H9 (cell line): ENCODE results near the gene ULK4. TPM values are rescaled to one million over a fixed set of nuclear protein-coding genes. Genes with fewer than 3 reads are reported as not detected.

Source experiments
- DNase-seq: peaks from one replicate; pipeline ENCODE4 v3.0.0-alpha.2; 2017
- H2AFZ ChIP-seq: one replicate; pipeline ENCODE4 v1.6.1; 2013; ENCODE audit warnings: mild to moderate bottlenecking, low read length, control low read depth, moderate library complexity
- H2AK5ac ChIP-seq: 2 replicates; pipeline ENCODE4 v1.6.1; 2013; ENCODE audit warnings: low read length, control low read depth, mixed read lengths; ENCODE audit not compliant: insufficient read length
- H2BK120ac ChIP-seq: one replicate; pipeline ENCODE4 v1.6.1; 2013; ENCODE audit warnings: low read depth, mild to moderate bottlenecking, low read length, control low read depth, inconsistent platforms; ENCODE audit not compliant: poor library complexity, severe bottlenecking
- H2BK12ac ChIP-seq: 2 replicates; pipeline ENCODE4 v1.6.1; 2013; ENCODE audit warnings: low read length, control low read depth, mixed read lengths, low read depth; ENCODE audit not compliant: insufficient read length
- H2BK15ac ChIP-seq: 2 replicates; pipeline ENCODE4 v1.6.1; 2013; ENCODE audit warnings: low read depth, low read length, control low read depth
- H2BK20ac ChIP-seq: one replicate; pipeline ENCODE4 v1.6.1; 2013; ENCODE audit warnings: low read depth, mild to moderate bottlenecking, low read length, control low read depth, inconsistent platforms; ENCODE audit not compliant: poor library complexity, severe bottlenecking
- H2BK5ac ChIP-seq: 2 replicates; pipeline ENCODE4 v1.6.1; 2013; ENCODE audit warnings: low read length, control low read depth, mixed read lengths; ENCODE audit not compliant: insufficient read length
- H3K14ac ChIP-seq: 2 replicates; pipeline ENCODE4 v1.6.1; 2013; ENCODE audit warnings: low read length, control low read depth; ENCODE audit not compliant: insufficient read depth
- H3K18ac ChIP-seq: 2 replicates; pipeline ENCODE4 v1.6.1; 2013; ENCODE audit warnings: low read depth, mild to moderate bottlenecking, mixed read lengths, low read length, control low read depth; ENCODE audit not compliant: insufficient read length
- H3K23ac ChIP-seq: 2 replicates; pipeline ENCODE4 v1.6.1; 2013; ENCODE audit warnings: low read length, control low read depth, mixed read lengths, low read depth; ENCODE audit not compliant: insufficient read length
- H3K23me2 ChIP-seq: 2 replicates; pipeline ENCODE4 v1.6.1; 2013; ENCODE audit warnings: low read depth, mild to moderate bottlenecking, mixed read lengths, low read length, control low read depth; ENCODE audit not compliant: insufficient read length, poor library complexity, severe bottlenecking
- H3K27ac ChIP-seq: 2 replicates; pipeline ENCODE4 v1.5.1; 2013; ENCODE audit warnings: low read length, control low read depth, mixed read lengths, low read depth; ENCODE audit not compliant: insufficient read length
- H3K27me3 ChIP-seq: 2 replicates; pipeline ENCODE4 v1.6.1; 2013; ENCODE audit warnings: low read length, control low read depth, inconsistent platforms; ENCODE audit not compliant: insufficient read depth
- H3K4ac ChIP-seq: 2 replicates; pipeline ENCODE4 v1.6.1; 2013; ENCODE audit warnings: low read depth, mild to moderate bottlenecking, control low read depth, inconsistent platforms, low read length, moderate library complexity
- H3K4me1 ChIP-seq: 2 replicates; pipeline ENCODE4 v1.6.1; 2013; ENCODE audit warnings: low read length, control low read depth, inconsistent platforms; ENCODE audit not compliant: insufficient read depth
- H3K4me2 ChIP-seq: 2 replicates; pipeline ENCODE4 v1.6.1; 2013; ENCODE audit warnings: low read length, control low read depth, mixed read lengths; ENCODE audit not compliant: insufficient read length, insufficient read depth
- H3K56ac ChIP-seq: 2 replicates; pipeline ENCODE4 v1.6.1; 2013; ENCODE audit warnings: low read depth, mild to moderate bottlenecking, mixed read lengths, low read length, control low read depth; ENCODE audit not compliant: insufficient read length
- H3K79me1 ChIP-seq: 2 replicates; pipeline ENCODE4 v1.6.1; 2013; ENCODE audit warnings: low read depth, mild to moderate bottlenecking, moderate library complexity, low read length, control low read depth, inconsistent platforms; ENCODE audit not compliant: insufficient read depth, poor library complexity, severe bottlenecking
- H3K79me2 ChIP-seq: 2 replicates; pipeline ENCODE4 v1.6.1; 2013; ENCODE audit warnings: low read length, control low read depth, inconsistent platforms; ENCODE audit not compliant: insufficient read depth
- H3K9ac ChIP-seq: 2 replicates; pipeline ENCODE4 v1.6.1; 2013; ENCODE audit warnings: low read length, control low read depth, mixed read lengths; ENCODE audit not compliant: insufficient read length; ENCODE audit errors: extremely low read depth
- H3K9me3 ChIP-seq: one replicate; pipeline ENCODE4 v1.6.1; 2013; ENCODE audit warnings: low read depth, low read length, inconsistent platforms; ENCODE audit not compliant: control insufficient read depth
- H3T11ph ChIP-seq: one replicate; pipeline ENCODE4 v1.6.1; 2013; ENCODE audit warnings: mild to moderate bottlenecking, low read length, control low read depth, inconsistent platforms
- H4K20me1 ChIP-seq: one replicate; pipeline ENCODE4 v1.6.1; 2013; ENCODE audit not compliant: control insufficient read depth, insufficient read length, insufficient read depth
- H4K5ac ChIP-seq: 2 replicates; pipeline ENCODE4 v1.6.1; 2013; ENCODE audit warnings: low read depth, mild to moderate bottlenecking, mixed read lengths, low read length, control low read depth; ENCODE audit not compliant: insufficient read length
- H4K8ac ChIP-seq: replicated peaks from 2 replicates; pipeline ENCODE4 v1.6.1; 2013; ENCODE audit warnings: low read length, control low read depth, mixed read lengths, low read depth; ENCODE audit not compliant: insufficient read length
- H4K91ac ChIP-seq: 2 replicates; pipeline ENCODE4 v1.6.1; 2013; ENCODE audit warnings: low read depth, mild to moderate bottlenecking, moderate library complexity, mixed read lengths, low read length, control low read depth; ENCODE audit not compliant: insufficient read length
- H3K27ac Mint-ChIP-seq, 3 experiments: 2 replicates in 2 of 3; 3 replicates in 1 of 3; pipeline ENCODE4 v1.8.0; 2020 to 2021; ENCODE audit warnings: mixed read lengths in 3 of 3, mild to moderate bottlenecking in 1 of 3, moderate library complexity in 1 of 3
- H3K27me3 Mint-ChIP-seq: 2 replicates; pipeline ENCODE4 v1.8.0; 2021; ENCODE audit warnings: low read depth, mild to moderate bottlenecking, moderate library complexity, mixed read lengths
- H3K36me3 Mint-ChIP-seq, 3 experiments: 2 replicates in 2 of 3; 3 replicates in 1 of 3; pipeline ENCODE4 v1.8.0; 2020 to 2021; ENCODE audit warnings: low read depth in 3 of 3, mixed read lengths in 3 of 3; ENCODE audit not compliant: insufficient read depth in 1 of 3
- H3K4me1 Mint-ChIP-seq, 2 experiments: 2 replicates each; pipeline ENCODE4 v1.8.0; 2020; ENCODE audit warnings: mixed read lengths in 2 of 2
- H3K4me3 Mint-ChIP-seq, 2 experiments: 2 replicates in 1 of 2; 3 replicates in 1 of 2; pipeline ENCODE4 v1.8.0; 2020 to 2021; ENCODE audit warnings: mild to moderate bottlenecking in 2 of 2, mixed read lengths in 2 of 2, moderate library complexity in 1 of 2
- H3K9me3 Mint-ChIP-seq, 2 experiments: 2 replicates in 1 of 2; 3 replicates in 1 of 2; pipeline ENCODE4 v1.8.0; 2020; ENCODE audit warnings: mild to moderate bottlenecking in 2 of 2, mixed read lengths in 2 of 2, moderate library complexity in 1 of 2
- CTCF ChIP-seq: fragments of 200-600 bp; sonication (generic); conservative IDR thresholded peaks from 3 replicates; pipeline ENCODE4 v1.8.0; 2021; ENCODE audit warnings: antibody characterized with exemption, mild to moderate bottlenecking
- WGBS: extraction: QIAGEN DNeasy Blood & Tissue Kit; methylation state at CpG from one replicate; pipeline ENCODE4 v1.1.7; 2013; ENCODE audit warnings: missing lambda C conversion rate, low lambda C conversion rate, mixed read lengths; ENCODE audit not compliant: insufficient read length; ENCODE audit errors: extremely low coverage; 5-methylcytosine and 5-hydroxymethylcytosine counted together
- total RNA-seq: library from RNA; stranded (reverse); gene quantifications from 2 replicates; pipeline ENCODE4 v1.2.1, GENCODE V29; 2021

The ULK4 gene
- total RNA-seq, 1 experiment from 2014 or later = 12.9 TPM

GRCh38 chr3:41975416-41976103, 13.7 kb upstream of the ULK4 start:
- Mint-ChIP-seq H3K36me3 (no peaks in the 10 kb centered on the region), H3K9me3 (no peaks in the 10 kb centered on the region), H3K4me3 (no peak overlapping the region), H3K4me1 (peaks cover 4 to 5% of the 10 kb centered on the region in 2 experiments), H3K27ac (no peak overlapping the region), H3K27me3 (no peaks in the 10 kb centered on the region)
- no peak overlapping the region for H2BK15ac ChIP-seq
- H2AK5ac ChIP-seq = no peak overlapping the region
- no peak overlapping the region for H2AFZ ChIP-seq
- H3K4ac ChIP-seq = no peak overlapping the region
- no peak overlapping the region for H2BK5ac ChIP-seq
- no peak overlapping the region for H4K5ac ChIP-seq
- H3K9me3 ChIP-seq = no peaks in the 10 kb centered on the region
- H3K79me1 ChIP-seq = no peaks in the 10 kb centered on the region
- no peak overlapping the region for H3K23ac ChIP-seq
- no peak overlapping the region for H2BK12ac ChIP-seq
- no peaks in the 10 kb centered on the region for H3K23me2 ChIP-seq
- no peak for TF ChIP-seq CTCF
- no peak overlapping the region for H3K27ac ChIP-seq
- no peak overlapping the region for H3K9ac ChIP-seq
- no peak for DNase-seq
- H4K20me1 ChIP-seq = no peaks in the 10 kb centered on the region
- no peak overlapping the region for H2BK20ac ChIP-seq
- H3K4me2 ChIP-seq = no peak overlapping the region
- H3K27me3 ChIP-seq = no peaks in the 10 kb centered on the region
- no peak overlapping the region for H3K56ac ChIP-seq
- no peak overlapping the region for H3T11ph ChIP-seq
- H3K79me2 ChIP-seq = no peaks in the 10 kb centered on the region
- H3K4me1 ChIP-seq = no peaks in the 10 kb centered on the region
- H3K14ac ChIP-seq = no peak overlapping the region
- H3K18ac ChIP-seq = no peak overlapping the region
- no peak overlapping the region for H4K8ac ChIP-seq
- no CpG with 5 or more reads among the region's 6 CpGs for WGBS
- no peak overlapping the region for H2BK120ac ChIP-seq
- no peak overlapping the region for H4K91ac ChIP-seq
